Right lobe of liver (tissue), 6 donors: ENCODE results near the gene TM2D3. TPM values are rescaled to one million over a fixed set of nuclear protein-coding genes. Genes with fewer than 3 reads are reported as not detected.

Experiments
- ATAC-seq, 4 donors: fragments of 200-7000 bp; cut with Tn5 transposase; one replicate each; pipeline ENCODE4 v1.9.1; 2020; ENCODE audit warnings: mild to moderate bottlenecking in 4 of 4, moderate library complexity in 4 of 4
- DNase-seq, 3 donors: peaks; one replicate each; pipeline ENCODE4 v3.0.0-alpha.2; 2020
- H3K27ac ChIP-seq, 3 donors: fragments of 200-600 bp; one replicate each; pipeline ENCODE4 v1.8.0; 2022
- H3K27me3 ChIP-seq, 2 donors: fragments of 200-600 bp; one replicate each; pipeline ENCODE4 v1.8.0; 2022
- H3K36me3 ChIP-seq, 4 donors: fragments of 200-600 bp; sonication (generic) in 1 of 4; one replicate each; pipeline versions ENCODE4 v1.5.1 to v1.8.0; 2017 to 2022; ENCODE audit warnings: control low read depth in 1 of 4
- H3K4me1 ChIP-seq, 4 donors: fragments of 200-600 bp; sonication (generic) in 1 of 4; one replicate each; pipeline versions ENCODE4 v1.5.1 to v1.8.0; 2017 to 2022; ENCODE audit warnings: control low read depth in 1 of 4
- H3K4me3 ChIP-seq, 3 donors: fragments of 200-600 bp; one replicate each; pipeline ENCODE4 v1.8.0; 2022
- H3K9me3 ChIP-seq, 4 donors: fragments of 200-600 bp; sonication (generic) in 1 of 4; one replicate each; pipeline versions ENCODE4 v1.5.1 to v1.8.0; 2017 to 2022; ENCODE audit warnings: control low read depth in 1 of 4
- POLR2A ChIP-seq: fragments of 450-650 bp; IDR thresholded peaks from one replicate; pipeline ENCODE4 v1.6.1; 2017; ENCODE audit warnings: antibody characterized with exemption, mild to moderate bottlenecking
- WGBS: methylation state at CpG from one replicate; pipeline ENCODE4 v1.1.6; 2018; ENCODE audit warnings: low coverage, low lambda C conversion rate; ENCODE audit not compliant: insufficient coverage; ENCODE audit errors: missing lambda C conversion rate; 5-methylcytosine and 5-hydroxymethylcytosine counted together
- intact Hi-C, 2 donors: fragments of 100-400 bp; cut with DNase I; formaldehyde crosslinking; loops; one replicate each; pipeline versions ENCODE4 v1.11.2 to v1.14.1; 2022
- total RNA-seq, 6 experiments: library from RNA; depleted of rRNA in 2 of 6; stranded (reverse); fragments of >200 nt in 2 of 6; fragmentation: NEBNext Ultra II Directional in 3 of 6; extraction: Animal tissue kit (Norgen Biotek cat#: 25700) in 3 of 6; gene quantifications; one replicate each; pipeline versions ENCODE4 v1.1.0 to v1.2.4, GENCODE V29; 2016 to 2023
- TF ChIP-seq, protein P1 (sequence below), 4 donors: fragments of 200-600 bp in 3 of 4; fragments of 450-650 bp in 1 of 4; IDR thresholded peaks; one replicate each; pipeline versions ENCODE4 v1.5.1 to v1.8.0; 2016 to 2022; ENCODE audit warnings: antibody characterized with exemption in 4 of 4, mild to moderate bottlenecking in 2 of 4
- donor health status: DM: no; HTN: yes; CAD: no.
- donor health status: DM: no; HTN: no; CAD: no.
- donor health status: DM: no; HTN: no; CAD: no.
- donor health status: DM: no; HTN: yes; CAD: no.
- donor health status: DM: no; HTN: yes; CAD: no.

The TM2D3 gene
- total RNA-seq, 6 experiments from 2014 or later, result 29.5 to 46.9 (median 40.8) TPM

DNA sequence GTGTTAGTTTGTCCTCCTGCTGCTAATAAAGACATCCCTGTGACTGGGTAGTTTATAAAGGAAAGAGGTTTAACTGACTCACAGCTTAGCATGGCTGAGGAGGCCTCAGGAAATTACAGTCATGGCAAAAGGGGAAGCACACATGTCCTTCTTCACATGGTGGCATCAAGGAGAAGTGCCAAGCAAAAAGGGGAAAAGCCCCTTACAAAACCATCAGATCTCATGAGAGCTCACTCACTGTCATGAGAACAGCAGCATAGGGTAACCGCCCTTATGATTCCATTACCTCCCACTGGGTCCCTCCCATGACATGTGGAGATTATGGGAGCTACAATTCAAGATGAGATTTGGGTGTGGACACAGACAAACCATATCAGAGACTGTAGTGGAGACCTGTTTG is 27.0 kb downstream of the TM2D3 start:
- Histone ChIP-seq H3K4me3 (no peak overlapping the region), H3K27me3 (no peaks in the 10 kb centered on the region), H3K27ac (no peak overlapping the region), H3K4me1 (no peaks in the 10 kb centered on the region), H3K36me3 (no peaks in the 10 kb centered on the region), H3K9me3 (no peaks in the 10 kb centered on the region)
- ATAC-seq (no peak), DNase-seq (no peak)
- intact Hi-C loops, result no loop called here
- 100% methylated on average over 1 of the region's 1 CpG for WGBS
- TF ChIP-seq, protein P1, sequence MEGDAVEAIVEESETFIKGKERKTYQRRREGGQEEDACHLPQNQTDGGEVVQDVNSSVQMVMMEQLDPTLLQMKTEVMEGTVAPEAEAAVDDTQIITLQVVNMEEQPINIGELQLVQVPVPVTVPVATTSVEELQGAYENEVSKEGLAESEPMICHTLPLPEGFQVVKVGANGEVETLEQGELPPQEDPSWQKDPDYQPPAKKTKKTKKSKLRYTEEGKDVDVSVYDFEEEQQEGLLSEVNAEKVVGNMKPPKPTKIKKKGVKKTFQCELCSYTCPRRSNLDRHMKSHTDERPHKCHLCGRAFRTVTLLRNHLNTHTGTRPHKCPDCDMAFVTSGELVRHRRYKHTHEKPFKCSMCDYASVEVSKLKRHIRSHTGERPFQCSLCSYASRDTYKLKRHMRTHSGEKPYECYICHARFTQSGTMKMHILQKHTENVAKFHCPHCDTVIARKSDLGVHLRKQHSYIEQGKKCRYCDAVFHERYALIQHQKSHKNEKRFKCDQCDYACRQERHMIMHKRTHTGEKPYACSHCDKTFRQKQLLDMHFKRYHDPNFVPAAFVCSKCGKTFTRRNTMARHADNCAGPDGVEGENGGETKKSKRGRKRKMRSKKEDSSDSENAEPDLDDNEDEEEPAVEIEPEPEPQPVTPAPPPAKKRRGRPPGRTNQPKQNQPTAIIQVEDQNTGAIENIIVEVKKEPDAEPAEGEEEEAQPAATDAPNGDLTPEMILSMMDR (IDR thresholded peaks at IDR 0.05), result no peak

DNA sequence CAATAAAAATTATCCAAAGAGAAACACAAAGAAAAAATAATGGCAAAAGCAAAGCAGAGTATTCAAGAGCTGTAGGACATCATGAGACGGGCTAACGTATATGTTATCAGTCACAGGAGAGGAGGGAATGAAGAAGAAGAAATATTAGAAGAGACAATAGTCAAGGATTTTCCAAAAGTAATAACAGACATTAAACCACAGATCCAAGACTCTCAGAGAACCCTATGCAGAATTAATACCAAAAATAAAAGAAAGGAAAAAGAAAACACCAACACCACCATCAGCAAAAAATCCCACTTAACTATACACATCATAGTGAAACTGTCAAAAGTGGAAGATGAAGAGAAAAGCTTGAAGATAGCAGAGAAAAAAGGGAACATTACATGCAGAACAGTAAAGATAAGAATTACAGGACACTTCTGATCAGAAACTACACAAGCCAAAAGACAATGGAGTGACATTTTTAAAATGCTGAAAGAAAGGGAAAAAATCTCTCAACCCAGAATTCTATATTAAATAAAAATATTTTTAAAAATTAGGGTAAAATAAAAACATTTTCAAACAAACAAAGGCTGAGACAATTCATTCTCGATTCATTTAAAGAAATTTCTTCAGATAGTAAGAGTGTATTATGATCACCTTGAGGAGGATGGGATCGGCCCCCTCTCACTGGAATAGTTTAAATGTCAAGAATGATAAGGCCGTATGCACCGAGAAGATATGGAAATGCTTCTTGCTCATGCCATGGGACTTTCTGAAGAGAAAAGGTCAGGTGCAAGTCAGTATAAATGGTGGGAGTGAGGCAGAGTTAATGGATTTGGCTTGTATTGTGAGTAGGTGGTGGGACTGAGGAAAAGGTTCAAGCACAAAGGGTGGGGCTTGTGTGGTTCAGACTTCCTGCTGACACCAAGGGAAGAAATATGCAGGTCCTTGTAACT is 28.5 kb downstream of the TM2D3 start:
- no peak for ATAC-seq
- Histone ChIP-seq H3K27me3 (no peaks in the 10 kb centered on the region), H3K36me3 (no peaks in the 10 kb centered on the region), H3K4me1 (no peaks in the 10 kb centered on the region), H3K9me3 (no peaks in the 10 kb centered on the region), H3K4me3 (no peak overlapping the region), H3K27ac (no peak overlapping the region)
- TF ChIP-seq, protein P1 (IDR thresholded peaks at IDR 0.05), result no peak
- TF ChIP-seq POLR2A, result no peak
- intact Hi-C loops, result no loop called here
- DNase-seq, result no peak
- 91% methylated on average over 5 of the region's 6 CpGs for WGBS

DNA sequence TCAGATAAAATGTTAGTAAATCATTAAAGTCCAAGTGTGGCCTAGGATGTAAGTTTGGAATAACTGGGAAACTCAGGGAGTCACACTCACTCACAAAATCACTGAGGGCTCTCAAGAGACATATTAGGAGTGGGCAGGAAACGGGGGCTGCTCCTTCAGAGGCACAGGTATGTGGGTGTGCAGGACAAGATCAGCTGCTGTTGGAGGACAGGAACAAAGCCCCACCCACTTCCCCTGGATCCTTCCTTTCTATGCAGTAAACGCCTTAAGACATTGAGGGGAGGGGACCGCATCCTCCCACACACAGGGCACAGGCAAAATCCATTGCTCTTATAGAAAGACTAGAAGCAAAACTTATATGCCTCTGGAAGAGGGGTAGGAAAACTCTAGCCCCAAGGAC is 30.2 kb downstream of the TM2D3 start:
- H3K4me1 ChIP-seq, result peaks cover 0 to 2% (median under 1%) of the 10 kb centered on the region in 4 donors
- no peak overlapping the region for H3K27ac ChIP-seq
- WGBS, result 64% methylated on average over 2 of the region's 3 CpGs
- H3K27me3 ChIP-seq, result no peaks in the 10 kb centered on the region
- no peak for TF ChIP-seq POLR2A
- TF ChIP-seq, protein P1 (IDR thresholded peaks at IDR 0.05), result no peak
- intact Hi-C loops, result no loop called here
- DNase-seq (no peak), ATAC-seq (no peak)
- no peak overlapping the region for H3K4me3 ChIP-seq
- H3K9me3 ChIP-seq, result no peaks in the 10 kb centered on the region
- no peaks in the 10 kb centered on the region for H3K36me3 ChIP-seq

DNA sequence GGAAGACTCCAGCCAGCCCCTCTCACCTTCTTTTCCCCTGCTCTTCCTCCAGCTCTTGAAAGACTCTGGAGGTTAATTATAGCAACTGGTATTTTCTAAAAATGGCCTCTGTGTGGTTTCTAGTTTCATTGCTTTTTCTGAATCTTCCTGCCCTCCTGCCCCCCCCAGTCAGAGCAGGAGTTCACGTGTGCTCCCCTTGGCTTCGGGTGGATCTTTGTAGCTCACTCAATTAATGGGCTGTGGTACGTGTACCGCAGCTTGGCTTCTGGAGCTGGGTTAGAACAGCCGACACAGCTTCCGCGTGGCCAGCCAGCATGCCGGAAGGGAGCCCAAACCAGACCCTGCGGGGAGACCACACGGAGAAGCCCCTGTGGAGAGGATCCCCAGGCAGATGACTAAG is 31.5 kb downstream of the TM2D3 start:
- peaks cover 0 to 12% (median 5%) of the 10 kb centered on the region in 4 donors for H3K4me1 ChIP-seq
- H3K36me3 ChIP-seq, result no peaks in the 10 kb centered on the region
- ATAC-seq, result no peak
- intact Hi-C loops, result no loop called here
- no peaks in the 10 kb centered on the region for H3K27me3 ChIP-seq
- H3K27ac ChIP-seq, result no peak overlapping the region
- 70% methylated on average over 3 of the region's 10 CpGs for WGBS
- no peak for TF ChIP-seq POLR2A
- TF ChIP-seq, protein P1 (IDR thresholded peaks at IDR 0.05), result no peak
- H3K9me3 ChIP-seq, result no peaks in the 10 kb centered on the region
- no peak for DNase-seq
- H3K4me3 ChIP-seq, result no peak overlapping the region
